Stomach smooth muscle (tissue), 2 donors: Measurements from ENCODE around the gene AKT1S1.

ENCODE experiments used
- H3K27ac ChIP-seq: one replicate; pipeline ENCODE4 v1.7.0; 2013; ENCODE audit warnings: mild to moderate bottlenecking, low read length, inconsistent platforms
- H3K27me3 ChIP-seq, 2 donors: one replicate each; pipeline ENCODE4 v1.7.0; 2013; ENCODE audit warnings: low read length in 2 of 2; ENCODE audit not compliant: insufficient read depth in 2 of 2, control insufficient read depth in 1 of 2
- H3K36me3 ChIP-seq, 2 donors: one replicate each; pipeline ENCODE4 v1.7.0; 2013; ENCODE audit warnings: low read length in 2 of 2; ENCODE audit not compliant: control insufficient read depth in 2 of 2, insufficient read depth in 2 of 2
- H3K4me1 ChIP-seq: one replicate; pipeline ENCODE4 v1.7.0; 2013; ENCODE audit warnings: low read length; ENCODE audit not compliant: control insufficient read depth, insufficient read depth
- H3K4me3 ChIP-seq, 2 donors: one replicate each; pipeline ENCODE4 v1.7.0; 2013; ENCODE audit warnings: low read length in 2 of 2
- H3K9ac ChIP-seq, 2 donors: one replicate each; pipeline ENCODE4 v1.7.0; 2013; ENCODE audit warnings: low read length in 2 of 2, mild to moderate bottlenecking in 1 of 2
- H3K9me3 ChIP-seq, 2 donors: one replicate each; pipeline ENCODE4 v1.7.0; 2013; ENCODE audit warnings: low read length in 2 of 2; ENCODE audit not compliant: control insufficient read depth in 2 of 2
- donor health status: healthy.
- donor health status: Pancreatic carcinoma.

Gene AKT1S1

DNA sequence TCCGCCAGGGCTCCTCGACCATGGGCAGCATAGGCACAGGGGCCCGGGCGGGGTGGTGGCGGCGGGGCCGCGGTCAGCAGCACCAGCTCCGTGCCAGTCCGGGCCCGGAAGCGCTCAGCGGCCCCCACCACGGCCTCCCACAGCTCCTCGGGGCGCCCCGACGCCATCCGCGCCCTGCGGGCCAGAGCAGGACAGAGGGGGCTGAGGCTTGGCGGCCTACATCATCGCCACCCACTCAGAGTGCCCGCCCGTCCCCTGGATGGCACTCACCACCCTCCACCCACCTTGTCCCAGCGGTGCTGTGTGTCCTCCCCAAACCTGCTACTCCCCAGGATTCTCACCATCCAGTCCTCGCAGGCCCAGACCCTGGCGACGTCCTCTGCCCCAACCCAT, 4.0 kb downstream of the AKT1S1 start:
- H3K4me3 ChIP-seq, result no peak overlapping the region
- no peaks in the 10 kb centered on the region for H3K9me3 ChIP-seq
- peaks cover 0 to 13% of the 10 kb centered on the region in 2 donors for H3K36me3 ChIP-seq
- no peaks in the 10 kb centered on the region for H3K27me3 ChIP-seq
- no peak overlapping the region for H3K27ac ChIP-seq
- H3K4me1 ChIP-seq, result peaks cover 47% of the 10 kb centered on the region
- H3K9ac ChIP-seq, result no peak overlapping the region

DNA sequence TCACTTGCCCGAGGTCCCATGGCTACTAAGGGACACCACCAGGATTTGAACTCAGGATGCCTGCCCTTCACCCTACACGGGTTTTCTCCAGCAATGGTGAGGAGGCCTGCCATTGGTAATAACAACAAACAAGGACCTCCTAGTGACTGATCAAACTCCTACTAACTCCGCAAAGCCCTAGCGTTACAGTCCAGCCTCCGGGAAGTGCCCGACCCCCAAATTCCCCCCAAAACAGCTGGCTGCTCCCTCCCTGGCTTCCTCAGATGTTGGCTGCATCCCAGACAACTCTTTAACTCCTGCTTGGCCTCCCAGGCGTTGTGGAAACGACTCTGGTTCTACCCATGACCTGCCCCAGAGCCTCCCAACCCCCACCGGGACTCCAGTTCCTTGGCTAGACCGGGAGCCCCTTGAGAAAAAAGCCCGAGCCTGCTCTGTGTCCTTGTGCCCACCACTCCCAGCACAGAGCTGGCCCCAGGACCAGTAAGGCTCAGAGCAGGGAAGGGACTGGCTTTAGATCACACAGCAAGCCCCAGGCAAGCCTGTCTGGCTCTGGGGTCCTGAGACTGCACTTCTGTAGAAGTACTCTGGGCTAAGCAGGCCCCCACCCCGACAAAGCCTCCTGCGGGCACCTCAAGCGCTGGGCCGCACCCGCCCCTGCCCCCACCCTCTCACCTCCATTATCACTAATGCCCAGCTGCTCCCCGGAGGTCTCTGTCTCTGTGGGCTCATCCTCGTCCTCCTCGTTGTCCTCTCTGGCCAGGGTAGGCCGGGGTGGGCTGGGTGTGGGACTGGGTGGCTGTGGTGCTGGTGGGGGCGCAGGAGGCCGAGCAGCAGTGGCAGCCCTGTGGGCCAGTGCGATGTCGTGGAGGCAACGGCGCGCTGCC, 4.7 kb downstream of the AKT1S1 start:
- no peaks in the 10 kb centered on the region for H3K9me3 ChIP-seq
- H3K27ac ChIP-seq, result no peak overlapping the region
- H3K27me3 ChIP-seq, result no peaks in the 10 kb centered on the region
- H3K9ac ChIP-seq, result no peak overlapping the region
- peaks cover 50% of the 10 kb centered on the region for H3K4me1 ChIP-seq
- no peak overlapping the region for H3K4me3 ChIP-seq
- H3K36me3 ChIP-seq, result peaks cover 0 to 13% of the 10 kb centered on the region in 2 donors

DNA sequence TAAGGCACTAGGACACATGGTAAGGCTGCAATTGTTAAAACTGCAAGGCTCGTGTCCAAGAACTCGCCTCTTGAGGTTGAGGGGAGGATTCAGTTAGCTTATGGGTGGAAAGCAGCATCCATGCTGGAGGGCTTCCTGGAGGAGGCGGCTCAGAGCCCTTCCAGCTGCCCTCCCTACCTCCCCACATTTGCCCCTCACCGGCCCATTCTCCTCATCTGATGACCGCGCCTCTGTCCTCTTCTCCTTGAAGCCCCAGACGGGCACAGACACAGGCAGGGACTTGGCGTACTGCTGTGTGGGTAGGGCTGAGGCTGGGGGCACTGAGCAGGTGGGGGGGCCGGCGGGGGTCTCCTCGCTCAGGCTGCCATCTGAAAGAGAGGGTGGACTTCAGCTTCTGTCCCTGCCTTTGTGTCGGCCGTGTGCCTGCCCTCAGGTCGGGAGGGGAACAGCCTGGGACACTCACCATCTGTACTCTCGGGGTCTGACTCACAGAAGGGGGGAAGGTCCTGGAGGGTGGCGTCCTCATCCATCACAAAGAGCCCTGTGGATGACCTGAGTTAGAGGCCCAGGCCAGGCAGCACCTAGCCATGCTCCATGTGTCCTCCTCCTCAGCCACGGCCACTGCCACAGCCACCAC, 5.7 kb downstream of the AKT1S1 start:
- Histone ChIP-seq H3K27me3 (no peaks in the 10 kb centered on the region), H3K9me3 (no peaks in the 10 kb centered on the region), H3K27ac (no peak overlapping the region), H3K4me1 (peaks cover 55% of the 10 kb centered on the region), H3K36me3 (peaks cover 0 to 13% of the 10 kb centered on the region in 2 donors), H3K9ac (no peak overlapping the region), H3K4me3 (no peak overlapping the region)

DNA sequence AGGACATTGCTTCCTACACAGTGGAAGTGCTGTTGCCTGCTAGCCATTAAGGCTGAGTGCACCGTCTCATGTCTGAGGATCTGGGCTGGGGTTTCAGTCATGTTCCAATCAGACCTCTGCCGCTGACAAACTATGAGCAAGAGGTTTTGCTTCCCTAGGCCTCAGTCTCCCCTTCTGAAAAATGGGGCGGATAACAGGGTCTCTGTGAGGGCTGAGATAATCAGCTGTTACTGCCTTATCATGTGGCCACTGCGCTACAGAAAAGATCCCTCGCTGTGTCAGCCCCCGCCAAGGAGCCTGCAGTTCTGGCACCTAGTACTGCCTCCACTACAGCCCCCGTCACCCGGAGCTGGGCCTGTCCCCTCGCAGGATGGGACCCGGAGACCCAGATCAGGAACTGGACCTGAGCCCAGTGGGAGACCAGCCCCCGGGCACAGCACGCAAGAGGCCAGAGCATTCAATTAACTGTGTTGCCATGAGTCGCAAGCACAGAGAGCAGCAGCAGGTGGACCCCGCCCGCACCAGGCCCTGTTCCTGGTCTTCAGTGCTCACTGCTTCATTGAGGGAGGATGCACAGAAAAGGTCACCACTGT, 6.8 kb downstream of the AKT1S1 start:
- peaks cover 56% of the 10 kb centered on the region for H3K4me1 ChIP-seq
- peak overlapping the region; percentile 68 to 73 for H3K9ac ChIP-seq

DNA sequence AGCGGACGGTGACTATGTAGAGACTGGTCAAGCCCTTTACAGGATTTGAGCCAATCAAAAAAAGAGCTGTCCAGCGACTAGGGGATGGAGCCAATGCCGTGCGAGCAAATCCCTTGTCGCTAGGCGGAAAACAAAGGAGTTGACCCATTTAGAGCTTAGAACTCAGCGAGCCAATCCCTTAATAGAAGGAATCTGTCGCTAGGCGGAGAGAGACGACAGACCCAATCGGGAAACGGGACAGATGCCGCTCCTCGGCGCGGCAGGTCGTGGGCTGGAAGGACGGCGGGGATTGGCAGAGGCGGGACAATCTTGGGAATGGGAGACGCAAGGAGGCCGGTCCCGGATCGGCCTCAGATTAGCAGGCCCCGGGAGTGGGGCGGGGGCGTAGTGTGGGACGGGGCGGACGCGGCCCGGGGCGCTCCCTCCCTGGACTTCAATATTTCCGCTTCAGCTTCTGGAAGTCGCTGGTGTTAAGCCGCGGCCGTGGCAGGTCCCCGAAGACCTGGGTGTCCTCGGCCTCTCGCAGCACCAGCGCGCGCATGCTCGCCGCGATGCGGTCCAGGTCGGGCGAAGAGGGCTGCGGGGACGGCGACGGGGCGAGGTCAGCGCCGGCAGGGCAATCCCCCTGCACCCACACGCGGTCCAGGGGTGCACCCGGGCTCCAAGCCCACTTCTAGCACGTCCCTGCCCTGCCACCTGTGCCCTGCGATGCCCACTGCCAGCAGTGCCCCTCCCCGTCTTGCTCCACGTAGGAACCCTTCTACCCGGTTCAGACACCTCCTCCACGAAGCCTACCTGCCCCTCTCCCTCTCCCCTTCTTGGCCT, 7.5 kb downstream of the AKT1S1 start:
- Histone ChIP-seq H3K4me1 (peaks cover 54% of the 10 kb centered on the region), H3K9me3 (no peaks in the 10 kb centered on the region), H3K36me3 (peaks cover 0 to 14% of the 10 kb centered on the region in 2 donors), H3K27ac (peak overlapping the region; percentile 87), H3K9ac (peak overlapping the region; percentile 68 to 73), H3K4me3 (peak overlapping the region; percentile 40 to 79), H3K27me3 (no peaks in the 10 kb centered on the region)

More for the DNA sequence above, 6.8 kb downstream of the AKT1S1 start:
- H3K36me3 ChIP-seq, result peaks cover 0 to 13% of the 10 kb centered on the region in 2 donors
- peak overlapping the region; percentile 87 for H3K27ac ChIP-seq
- no peaks in the 10 kb centered on the region for H3K27me3 ChIP-seq
- H3K9me3 ChIP-seq, result no peaks in the 10 kb centered on the region
- H3K4me3 ChIP-seq, result peak overlapping the region; percentile 40 to 79

DNA sequence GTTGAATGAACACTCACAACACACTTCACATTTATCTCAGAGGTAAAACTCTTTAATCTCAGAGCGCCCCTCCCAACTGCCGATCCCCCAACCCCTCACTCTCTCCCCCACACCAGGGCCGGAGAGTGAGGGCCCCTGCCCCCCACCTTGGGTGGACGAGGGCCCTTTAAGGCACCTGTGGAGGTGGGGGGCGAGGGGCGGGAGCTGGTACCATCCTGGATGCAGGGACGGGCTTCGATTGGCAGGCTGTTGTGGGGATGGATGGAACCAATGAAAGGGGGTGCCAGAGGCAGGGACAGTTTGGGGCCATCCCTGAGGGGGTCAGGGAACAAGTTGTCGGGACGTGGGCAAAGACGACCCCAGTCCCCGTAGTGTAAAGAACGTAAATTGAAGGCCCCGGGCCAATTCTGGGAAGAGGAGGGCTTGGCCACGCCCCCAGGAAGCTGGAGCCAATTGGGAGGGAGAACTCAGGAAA, 8.1 kb downstream of the AKT1S1 start:
- H3K9me3 ChIP-seq, result no peaks in the 10 kb centered on the region
- H3K27ac ChIP-seq, result peak overlapping the region; percentile 87
- H3K27me3 ChIP-seq, result no peaks in the 10 kb centered on the region
- H3K36me3 ChIP-seq, result peaks cover 0 to 12% of the 10 kb centered on the region in 2 donors
- H3K4me1 ChIP-seq, result peaks cover 49% of the 10 kb centered on the region
- peak overlapping the region in 1 of 2 donors; percentile 59 for H3K9ac ChIP-seq
- peak overlapping the region; percentile 66 to 74 for H3K4me3 ChIP-seq

DNA sequence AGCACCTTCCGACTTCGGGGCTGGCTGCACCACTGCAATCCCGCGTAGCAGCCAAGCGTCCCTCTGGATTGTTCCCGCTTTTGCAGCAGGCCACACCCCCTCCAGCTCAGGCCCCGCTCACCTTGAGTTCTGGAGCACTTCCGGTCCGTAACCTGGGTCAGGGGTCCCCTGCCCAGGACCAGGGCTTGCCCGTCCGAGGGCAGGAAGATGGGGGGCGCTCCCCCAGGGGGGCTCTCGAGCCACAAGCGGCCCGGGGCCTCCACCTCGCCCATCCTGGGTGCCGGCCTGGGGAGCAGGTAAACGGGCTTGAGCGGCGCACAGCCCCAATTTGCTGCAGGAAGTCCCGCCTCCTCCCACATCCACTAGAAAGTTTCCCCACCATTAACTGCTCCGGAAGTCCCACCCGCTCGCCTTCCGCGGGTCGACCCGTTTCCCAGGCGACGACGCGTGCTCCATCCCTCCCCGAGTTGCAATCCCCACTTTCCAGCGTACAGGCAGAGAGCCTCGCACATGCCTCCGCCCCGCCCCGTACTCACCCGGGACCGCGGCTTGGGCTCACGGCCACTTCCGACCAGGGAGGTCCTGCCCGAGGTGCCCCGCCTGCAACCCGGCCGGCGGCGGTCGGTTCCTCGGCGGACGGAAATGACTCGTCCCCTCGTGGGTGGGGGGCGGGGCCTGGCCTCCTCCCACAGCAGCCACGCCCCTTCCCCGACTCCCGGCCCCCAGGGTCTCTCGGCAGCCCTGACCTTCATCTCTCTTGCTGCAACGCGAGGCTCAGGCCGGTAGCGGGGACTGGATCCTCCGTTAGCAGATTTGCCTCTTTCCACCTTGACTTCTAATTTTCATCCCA, 10.0 kb downstream of the AKT1S1 start, which contains the start of gene PNKP:
TSS of gene PNKP (minus strand) at position 644 of the 850 bp plus-strand sequence. CDS start at position 272, 372 bp downstream.
- Histone ChIP-seq H3K9ac (peak within 1 kb of the TSS; percentile 62 to 86), H3K36me3 (peaks cover 7 to 19% of the 10 kb centered on the region in 2 donors), H3K4me1 (peaks cover 49% of the 10 kb centered on the region), H3K9me3 (no peaks in the 10 kb centered on the region), H3K27ac (peak within 1 kb of the TSS; percentile 84), H3K4me3 (peak within 1 kb of the TSS; percentile 89 to 92), H3K27me3 (no peaks in the 10 kb centered on the region)

DNA sequence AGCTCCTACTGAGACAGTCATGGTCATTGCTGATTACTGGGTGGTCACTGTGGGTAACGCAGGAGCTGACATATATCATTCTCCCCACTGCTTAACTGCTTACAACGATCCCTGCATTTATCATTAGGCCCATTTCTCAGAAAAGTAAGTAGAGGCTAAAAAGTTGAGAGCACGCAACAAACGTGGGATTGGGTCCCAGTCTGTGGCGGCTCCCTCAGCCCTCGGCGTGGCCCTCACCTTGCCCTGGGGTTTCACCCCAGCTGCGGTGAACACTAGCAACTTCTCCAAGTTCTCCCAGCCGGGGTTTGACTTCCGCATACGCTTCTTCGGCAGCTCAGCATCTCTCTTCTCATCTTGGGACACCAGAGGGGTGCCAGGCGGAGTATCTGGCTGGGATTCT, 12.3 kb downstream of the AKT1S1 start:
- no peak overlapping the region for H3K9ac ChIP-seq

DNA sequence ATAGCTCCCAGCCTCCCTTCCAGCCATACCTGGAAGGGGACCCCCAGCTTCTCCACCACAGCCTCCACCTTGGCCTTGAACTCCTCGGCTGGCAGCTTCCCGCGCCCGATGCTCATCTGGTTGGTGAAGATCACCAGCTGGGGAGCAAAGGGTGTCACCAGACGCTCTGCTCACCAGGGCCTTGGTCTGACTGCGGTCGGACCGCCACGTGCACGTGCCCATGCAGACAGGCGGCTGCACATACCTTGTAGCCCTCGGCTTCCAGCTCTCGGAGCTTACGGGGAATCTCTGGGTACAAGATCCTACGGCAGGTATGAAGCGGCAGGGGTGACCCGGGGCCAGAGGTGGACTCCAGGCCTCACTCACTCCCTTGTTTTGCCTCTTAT, 13.2 kb downstream of the AKT1S1 start:
- Histone ChIP-seq H3K9me3 (no peaks in the 10 kb centered on the region), H3K9ac (no peak overlapping the region), H3K4me1 (peaks cover 33% of the 10 kb centered on the region), H3K36me3 (peaks cover 7 to 20% of the 10 kb centered on the region in 2 donors), H3K27ac (no peak overlapping the region), H3K27me3 (no peaks in the 10 kb centered on the region), H3K4me3 (no peak overlapping the region)

More for the DNA sequence above, 12.3 kb downstream of the AKT1S1 start:
- Histone ChIP-seq H3K27ac (no peak overlapping the region), H3K9me3 (no peaks in the 10 kb centered on the region), H3K4me1 (peaks cover 38% of the 10 kb centered on the region), H3K27me3 (no peaks in the 10 kb centered on the region), H3K36me3 (peaks cover 7 to 19% of the 10 kb centered on the region in 2 donors), H3K4me3 (no peak overlapping the region)
